Amygdala (tissue), 56 donors: ENCODE results near the gene EXOC6.

ENCODE experiments used
- DNase-seq, 56 donors: peaks; one replicate each; lab custom pipeline; 2025; lab: John Stamatoyannopoulos, UW

The EXOC6 gene, protein sequence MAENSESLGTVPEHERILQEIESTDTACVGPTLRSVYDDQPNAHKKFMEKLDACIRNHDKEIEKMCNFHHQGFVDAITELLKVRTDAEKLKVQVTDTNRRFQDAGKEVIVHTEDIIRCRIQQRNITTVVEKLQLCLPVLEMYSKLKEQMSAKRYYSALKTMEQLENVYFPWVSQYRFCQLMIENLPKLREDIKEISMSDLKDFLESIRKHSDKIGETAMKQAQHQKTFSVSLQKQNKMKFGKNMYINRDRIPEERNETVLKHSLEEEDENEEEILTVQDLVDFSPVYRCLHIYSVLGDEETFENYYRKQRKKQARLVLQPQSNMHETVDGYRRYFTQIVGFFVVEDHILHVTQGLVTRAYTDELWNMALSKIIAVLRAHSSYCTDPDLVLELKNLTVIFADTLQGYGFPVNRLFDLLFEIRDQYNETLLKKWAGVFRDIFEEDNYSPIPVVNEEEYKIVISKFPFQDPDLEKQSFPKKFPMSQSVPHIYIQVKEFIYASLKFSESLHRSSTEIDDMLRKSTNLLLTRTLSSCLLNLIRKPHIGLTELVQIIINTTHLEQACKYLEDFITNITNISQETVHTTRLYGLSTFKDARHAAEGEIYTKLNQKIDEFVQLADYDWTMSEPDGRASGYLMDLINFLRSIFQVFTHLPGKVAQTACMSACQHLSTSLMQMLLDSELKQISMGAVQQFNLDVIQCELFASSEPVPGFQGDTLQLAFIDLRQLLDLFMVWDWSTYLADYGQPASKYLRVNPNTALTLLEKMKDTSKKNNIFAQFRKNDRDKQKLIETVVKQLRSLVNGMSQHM

DNA sequence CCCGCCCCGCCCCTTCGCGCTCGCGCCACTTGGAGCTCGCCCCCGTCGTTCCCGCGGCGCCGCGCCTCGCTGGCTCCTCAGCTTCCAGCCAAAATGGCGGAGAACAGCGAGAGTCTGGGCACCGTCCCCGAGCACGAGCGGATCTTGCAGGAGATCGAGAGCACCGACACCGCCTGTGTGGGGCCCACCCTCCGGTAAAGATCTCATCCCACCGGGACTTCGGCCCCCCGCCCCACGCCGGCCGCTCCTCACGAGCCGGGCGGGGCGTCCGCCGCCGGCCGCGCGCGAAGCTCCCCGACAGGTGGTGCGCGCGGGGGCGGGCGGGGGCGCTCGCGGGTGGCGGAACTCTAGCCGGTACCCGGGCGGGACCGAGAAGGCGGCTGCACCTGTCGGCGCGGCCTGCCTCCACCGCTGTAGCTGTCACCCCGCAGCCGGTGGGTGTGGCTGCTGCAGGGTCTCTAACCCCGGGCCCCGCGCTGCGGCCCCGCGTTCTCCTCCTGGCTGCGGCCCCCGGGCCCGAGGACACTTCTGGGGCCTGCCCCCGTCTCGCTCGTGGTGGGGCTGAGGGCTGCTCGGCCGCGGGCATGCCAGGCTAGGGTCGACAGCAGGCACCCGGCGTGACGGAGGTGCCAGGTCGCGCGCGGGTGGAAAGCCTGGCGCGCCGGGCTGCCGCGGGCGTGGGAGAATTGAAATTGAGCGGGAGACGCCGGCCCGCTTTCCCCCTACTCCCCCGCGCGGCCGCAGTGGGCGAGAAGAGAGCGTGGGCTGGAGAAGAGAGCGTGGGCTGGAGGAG lies at the start of gene EXOC6:
EXOC6 (plus strand) TSS at position 80 of the 793 bp plus-strand sequence; CDS start at position 94, 14 bp downstream.
- peak in 55 of 56 donors; percentile 26 to 92 (median 71) for DNase-seq

DNA sequence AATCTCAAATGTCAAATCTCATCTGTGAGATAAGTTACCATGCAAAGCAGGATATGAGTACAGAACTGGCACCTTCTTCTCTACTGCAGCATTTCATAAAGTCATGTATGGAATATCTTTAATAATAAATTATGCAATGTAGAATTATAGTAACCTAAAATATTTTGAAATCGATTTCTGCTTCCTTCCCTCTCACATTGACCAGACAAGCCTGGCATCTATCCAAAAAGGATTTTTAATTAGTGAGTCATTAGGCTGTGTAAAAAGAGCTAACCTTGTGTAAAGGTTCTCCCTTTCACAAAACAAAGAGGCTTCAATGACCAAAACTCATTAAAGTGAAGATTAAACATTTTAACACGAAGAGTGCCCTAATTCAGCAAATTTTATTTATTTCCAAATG lies 48.8 kb upstream of the EXOC6 start:
- no peak for DNase-seq

DNA sequence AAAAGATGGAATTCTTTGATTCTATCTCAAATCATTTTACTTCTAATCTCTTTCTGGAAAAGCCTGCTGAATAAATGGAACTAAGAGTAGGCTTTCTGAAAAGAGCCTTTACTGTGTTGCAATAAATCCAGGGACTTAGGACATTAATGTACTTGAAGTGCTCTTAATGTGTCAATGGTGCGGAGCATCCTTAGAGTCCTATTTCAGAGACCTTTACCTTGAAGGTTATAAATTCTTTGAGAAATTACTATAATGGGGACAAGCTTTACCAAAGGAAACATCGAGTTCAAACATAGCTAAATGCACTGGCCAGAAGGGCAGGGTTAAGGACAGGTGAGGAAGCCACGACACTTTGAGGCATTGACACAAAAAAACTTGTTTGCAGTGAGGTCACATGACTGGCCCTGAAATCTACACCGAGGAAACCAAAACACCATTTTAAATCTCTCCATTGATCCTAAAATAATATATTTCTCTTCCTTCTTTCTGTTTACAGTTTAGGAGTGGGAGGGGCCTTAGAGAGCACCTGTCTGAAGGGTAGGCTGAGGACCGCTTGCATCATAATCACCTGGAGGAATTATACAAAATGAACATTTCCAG lies 48.1 kb upstream of the EXOC6 start:
- no peak for DNase-seq

DNA sequence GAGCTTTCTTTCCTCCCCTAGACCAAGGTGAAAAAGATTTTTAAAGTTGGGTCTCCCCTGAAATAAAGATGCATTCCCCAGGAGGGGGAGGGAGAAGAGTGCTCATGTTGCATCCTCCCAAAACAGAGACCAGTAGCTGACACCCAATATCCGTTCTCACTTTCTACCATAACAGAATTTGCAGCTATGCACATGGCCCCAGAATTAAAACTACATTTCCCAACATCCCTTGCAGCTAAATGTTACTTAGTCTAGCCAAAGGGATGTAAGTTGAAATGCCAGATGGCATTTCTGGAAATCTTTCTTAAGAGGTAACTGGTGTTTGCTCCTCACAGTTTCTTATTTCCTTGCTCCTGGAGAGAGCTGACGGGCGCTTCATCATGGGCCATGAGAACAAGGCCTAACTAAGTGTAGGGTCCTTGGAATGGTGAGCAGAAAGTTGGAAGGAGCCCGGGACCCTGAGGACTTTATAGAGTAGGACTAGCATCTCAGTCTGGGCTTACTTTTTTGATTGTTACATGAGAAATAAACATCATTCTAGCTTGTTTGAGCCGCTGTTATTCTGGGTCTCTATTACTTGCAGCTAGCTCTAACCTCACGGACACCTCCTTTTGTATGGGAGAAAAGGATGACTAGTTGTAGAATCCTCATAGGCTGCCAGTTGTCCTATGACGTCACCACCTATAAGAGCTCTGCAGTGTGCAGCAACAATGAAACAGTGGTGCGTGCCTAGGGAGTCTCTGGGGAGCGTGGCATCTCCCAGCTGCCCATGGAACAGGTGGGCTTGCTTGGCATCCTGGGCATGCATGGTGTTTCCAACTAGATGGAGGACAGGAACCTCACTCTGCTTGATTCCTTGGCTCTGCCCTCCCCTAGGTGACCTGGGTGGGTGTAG lies 46.1 kb upstream of the EXOC6 start:
- no peak for DNase-seq

DNA sequence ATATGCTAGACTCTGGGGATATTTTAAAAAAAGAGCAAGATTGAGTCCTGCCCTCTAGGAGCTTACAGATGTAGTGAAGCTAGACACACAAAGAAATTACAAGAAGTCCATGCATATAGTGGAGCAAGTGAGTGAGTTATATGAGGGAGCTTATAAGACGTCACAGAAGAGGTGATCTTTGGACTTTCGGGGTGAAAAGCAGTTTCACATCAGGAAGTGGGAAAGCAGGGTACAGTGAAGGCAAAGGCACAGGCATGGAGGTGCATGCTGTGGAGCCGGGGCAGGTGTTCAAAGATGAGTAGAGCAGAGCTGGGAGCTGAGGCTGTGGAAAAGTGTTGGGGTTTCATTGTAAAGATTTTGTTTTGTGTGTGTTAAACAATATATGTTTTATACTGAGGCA lies 38.5 kb upstream of the EXOC6 start:
- no peak for DNase-seq

DNA sequence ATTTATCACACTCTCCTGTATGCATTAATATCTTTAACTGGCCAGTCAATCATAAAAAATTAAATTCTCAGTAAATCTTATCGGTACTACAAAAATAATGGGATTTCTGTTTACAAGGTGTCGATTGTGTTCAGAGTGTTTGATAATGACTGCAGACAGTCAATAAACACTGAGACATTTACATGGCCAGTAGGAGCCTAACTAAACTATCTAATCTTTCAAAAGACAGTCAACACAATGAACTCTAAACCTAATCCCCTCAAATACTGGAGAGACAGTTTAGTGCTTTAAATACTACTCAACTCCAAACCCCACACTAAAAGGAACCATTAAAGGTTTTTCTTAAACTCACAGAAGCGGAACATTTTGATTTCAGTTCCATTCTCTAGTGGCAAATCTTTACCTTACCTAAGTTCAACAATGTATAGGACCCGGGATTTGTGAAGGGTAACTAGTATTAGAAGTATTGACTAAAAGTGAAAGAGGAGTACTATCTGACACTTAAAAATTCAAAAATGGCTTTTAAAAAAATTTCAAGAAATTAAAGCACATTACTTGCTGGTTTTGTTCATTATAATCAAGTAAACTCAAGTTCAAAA lies 37.3 kb upstream of the EXOC6 start:
- no peak for DNase-seq

DNA sequence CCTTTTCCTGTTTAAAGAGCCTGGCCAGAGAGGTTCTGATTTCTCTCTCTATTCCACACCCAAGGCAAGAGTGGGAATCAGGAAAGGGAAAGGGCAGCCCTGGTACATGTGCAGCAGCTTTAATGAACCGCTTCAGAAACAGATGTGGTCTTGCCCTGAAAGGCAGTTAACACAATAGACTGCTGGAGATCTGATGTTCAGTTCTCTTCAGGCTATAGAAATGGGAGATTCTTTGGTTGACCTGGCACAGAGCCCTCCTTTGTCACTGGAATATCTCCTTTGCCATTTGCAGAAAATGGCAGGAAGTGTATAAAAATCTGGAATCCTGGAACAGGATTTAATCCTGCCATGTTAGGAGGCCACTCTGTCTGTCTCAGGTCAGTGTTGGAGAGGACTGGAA lies 36.3 kb upstream of the EXOC6 start:
- no peak for DNase-seq

DNA sequence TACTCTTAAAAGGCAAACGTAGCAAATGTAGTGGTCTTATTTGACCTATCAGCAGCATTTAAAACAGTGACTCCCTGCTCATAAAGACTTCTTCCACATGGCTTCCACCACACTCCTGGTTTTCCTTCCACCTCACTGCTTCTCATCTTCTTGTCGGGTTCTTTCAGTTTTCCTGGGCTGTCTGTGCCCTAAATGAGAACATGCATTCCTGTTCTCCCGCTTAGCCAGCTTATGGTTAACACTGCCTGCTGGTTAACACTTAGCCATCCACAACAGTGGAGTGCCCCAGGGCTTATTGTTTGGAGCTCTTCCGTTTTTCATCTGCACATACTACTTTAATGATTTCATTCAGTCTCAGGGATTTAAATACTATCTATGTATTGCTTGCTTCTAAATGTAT lies 34.3 kb upstream of the EXOC6 start:
- no peak for DNase-seq

DNA sequence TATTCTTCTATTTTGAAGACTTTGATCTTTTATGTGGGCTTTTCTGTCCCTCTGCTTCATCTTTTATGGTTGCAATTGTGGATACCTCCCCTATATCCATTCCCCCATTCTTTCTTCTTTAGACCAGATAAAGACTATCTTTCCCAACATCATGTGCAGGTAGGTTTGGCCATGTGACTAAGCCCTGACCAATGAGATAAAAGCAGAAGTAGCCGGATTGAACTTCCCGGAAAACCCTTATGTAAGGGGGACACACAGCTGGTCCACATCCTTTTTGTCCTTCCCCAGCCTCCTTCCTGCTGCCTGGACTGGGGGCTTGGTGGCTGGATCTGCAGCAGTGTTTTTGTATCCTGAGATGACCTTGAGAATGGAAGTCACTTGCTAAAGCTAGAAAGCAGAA lies 33.5 kb upstream of the EXOC6 start:
- no peak for DNase-seq

DNA sequence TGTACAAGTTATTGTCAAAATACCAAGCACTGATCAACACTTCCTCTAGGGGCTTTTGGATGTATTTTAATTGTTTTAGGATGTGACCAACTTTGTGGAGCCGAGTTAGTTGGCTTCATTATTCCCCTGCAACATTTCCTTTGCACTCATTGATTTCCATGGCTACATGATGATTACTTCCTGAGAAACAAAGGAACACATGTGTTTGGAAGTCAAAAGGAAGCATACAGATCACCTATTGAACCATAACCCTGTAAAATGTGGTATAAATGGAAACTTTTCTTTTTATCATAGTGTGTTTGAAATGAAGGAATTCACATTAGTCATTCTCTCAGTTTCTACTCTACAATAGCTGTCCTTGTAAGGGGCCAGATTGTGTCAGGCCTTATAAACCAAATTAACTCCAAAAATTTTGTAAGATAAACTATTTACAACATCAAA lies 32.2 kb upstream of the EXOC6 start:
- no peak for DNase-seq

DNA sequence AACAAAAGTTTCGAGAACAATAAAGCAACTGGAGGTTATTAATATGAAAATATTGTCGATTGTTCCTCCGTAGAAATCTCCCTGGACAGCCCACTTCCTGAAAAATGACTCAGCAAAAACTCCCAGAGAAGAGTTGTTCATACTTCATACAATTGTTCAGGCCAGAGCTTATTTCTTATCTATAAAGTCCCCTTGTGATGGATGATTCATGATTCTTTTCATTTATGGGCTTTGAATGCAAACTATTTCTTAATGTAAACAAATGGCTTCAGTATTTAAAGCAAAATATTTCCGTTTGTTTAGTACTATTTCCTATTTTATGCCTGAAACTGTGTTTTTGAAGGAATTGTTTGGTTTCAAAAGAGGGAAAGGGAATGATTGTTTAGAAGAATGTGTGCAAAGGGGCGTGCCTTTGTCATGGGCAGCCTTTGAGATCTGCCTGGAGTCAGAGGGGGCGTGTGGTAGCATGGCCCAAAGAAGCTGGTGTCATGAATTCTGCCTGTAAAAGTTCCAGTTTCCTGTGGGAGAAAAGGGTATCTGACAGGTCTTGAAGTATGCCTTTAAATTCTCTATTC lies 26.2 kb upstream of the EXOC6 start:
- no peak for DNase-seq

DNA sequence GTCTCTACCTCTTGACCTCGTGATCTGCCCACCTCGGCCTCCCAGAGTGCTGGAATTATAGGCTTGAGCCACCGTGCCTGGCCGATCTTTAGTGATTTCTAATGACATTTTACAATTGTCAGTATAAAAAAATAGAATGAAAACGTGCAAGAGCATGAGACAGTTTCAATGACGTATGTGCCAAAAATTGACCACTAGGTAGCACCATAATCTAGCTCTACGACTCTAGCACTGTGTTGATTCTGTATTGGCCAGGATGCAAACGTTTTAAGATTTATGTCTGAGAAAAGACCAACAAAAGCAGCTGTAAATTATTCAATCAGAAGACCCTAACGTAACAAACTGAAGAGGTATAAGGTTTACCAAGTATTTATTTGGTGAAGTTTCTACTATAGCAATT lies 25.4 kb upstream of the EXOC6 start:
- no peak for DNase-seq

DNA sequence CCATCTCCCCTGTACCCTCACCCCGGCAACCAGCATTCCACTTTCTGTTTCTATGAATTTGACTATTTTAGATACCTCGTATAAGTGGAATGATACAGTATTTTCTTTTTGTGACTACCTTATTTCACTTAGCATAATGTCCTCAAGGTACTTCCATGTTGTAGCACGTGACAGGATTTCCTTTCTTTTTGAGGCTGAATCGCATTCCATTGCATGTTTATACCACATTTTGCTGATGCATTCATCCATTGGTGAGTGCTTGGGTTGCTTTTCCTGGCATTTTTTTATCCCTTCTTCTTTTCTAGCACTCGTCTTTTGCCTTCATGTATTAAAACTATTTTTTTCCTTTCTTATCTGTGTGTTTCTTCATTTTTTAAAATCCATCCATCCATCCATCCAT lies 22.3 kb upstream of the EXOC6 start:
- DNase-seq: no peak

DNA sequence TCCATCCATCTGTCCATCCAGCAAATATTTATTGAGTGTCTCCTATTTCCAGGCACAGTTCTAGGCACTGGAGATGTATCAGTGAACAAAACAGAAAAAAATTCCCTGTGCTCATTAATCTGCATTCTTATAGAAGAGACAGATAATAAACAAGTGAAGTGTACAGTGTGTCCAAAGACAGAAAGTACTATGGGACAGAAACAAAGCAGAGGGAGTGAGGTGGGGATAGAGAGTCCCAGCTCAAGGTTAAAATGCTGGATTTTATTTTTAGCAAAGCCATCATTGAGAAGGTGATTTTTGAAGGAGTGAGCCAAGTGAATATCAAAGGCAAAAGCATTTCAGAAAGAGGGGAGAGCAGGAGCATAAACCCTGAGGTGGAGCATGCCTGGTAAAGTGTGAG lies 21.8 kb upstream of the EXOC6 start:
- no peak for DNase-seq

DNA sequence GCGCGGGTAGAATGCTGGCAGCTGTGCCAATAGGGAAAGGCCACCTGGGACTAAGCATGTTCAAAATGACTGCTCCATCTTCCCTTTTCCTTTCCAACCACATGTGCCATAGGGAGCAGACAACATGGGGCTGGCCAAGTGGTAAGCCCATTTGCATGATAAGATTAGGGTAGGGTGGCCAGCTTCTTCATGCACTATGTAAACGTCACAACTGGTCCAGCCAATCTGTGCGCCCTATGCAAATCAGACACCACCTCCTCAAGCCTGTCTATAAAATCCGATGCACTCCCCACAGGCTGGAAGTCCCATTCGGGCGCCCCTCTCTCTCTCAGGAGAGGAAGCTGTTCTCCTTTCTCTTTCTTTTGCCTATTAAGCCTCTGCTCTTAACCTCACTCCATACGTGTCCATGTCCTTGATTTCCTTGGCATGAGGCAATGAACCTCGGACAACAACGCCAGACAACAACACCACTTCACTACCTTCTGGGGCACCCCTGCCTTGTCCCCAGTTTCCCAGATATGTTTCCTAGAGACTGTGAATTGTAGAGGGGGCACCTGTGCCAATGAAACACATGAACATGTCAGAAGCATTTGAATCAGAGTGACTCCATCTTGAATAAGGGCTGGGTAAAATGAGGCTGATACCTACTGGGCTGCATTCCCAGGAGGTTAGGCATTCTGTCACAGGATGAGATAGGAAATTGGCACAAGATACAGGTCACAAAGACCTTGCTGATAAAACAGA lies 19.1 kb upstream of the EXOC6 start:
- no peak for DNase-seq

DNA sequence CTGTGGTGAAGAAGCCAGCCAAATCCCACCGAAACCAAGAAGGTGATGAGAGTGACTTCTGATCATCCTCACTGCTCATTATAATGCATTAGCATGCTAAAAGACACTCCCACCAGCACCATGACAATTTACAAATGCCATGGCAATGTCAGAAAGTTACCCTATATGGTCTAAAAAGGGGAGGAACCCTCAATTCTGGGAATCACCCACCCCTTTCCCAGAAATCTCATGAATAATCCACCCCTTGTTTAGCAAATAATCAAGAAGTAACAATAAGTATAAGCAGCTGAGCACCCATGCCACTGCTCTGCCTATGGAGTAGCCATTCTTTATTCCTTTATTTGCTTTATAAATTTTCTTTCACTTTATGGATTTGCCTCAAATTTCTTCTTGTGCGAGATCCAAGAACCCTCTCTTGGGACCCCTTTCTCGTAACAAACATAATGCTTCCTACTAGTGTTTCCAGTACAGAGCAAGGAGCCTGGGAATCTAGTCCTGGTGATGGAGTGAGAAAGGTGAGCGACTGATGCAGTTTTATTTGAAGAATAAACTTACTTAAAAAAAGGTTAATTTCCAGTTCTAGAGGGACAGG lies 18.4 kb upstream of the EXOC6 start:
- no peak for DNase-seq
